ENCODE measurements around the gene HOXB3. TPM values are rescaled to one million over a fixed set of nuclear protein-coding genes. Genes with fewer than 3 reads are reported as not detected.

Gene HOXB3
- total and polyA plus RNA-seq, 8 donors = 10.4 to 114 (median 89.4) TPM

- TF ChIP-seq CTCF (IDR thresholded peaks at IDR 0.05) = no peak
- no peak overlapping the region for H3K27ac ChIP-seq
- H3K27me3 ChIP-seq = peaks cover 99 to 100% of the 10 kb centered on the region in 2 donors
- H3K36me3 ChIP-seq = no peaks in the 10 kb centered on the region
- peak overlapping the region; percentile 15 to 26 for H3K4me3 ChIP-seq
- intact Hi-C loops (cut with DNase I) = no loop called here
- H3K4me1 ChIP-seq = peaks cover 14 to 27% of the 10 kb centered on the region in 2 donors
- peak in 1 of 4 donors; percentile 81 for DNase-seq
- no peaks in the 10 kb centered on the region for H3K9me3 ChIP-seq
- peak; percentile 79 for ATAC-seq
Measured at GRCh38 chr17:48625495-48626244, 35.6 kb upstream of the HOXB3 start.

GRCh38 chr17:48624544-48625494 is 34.8 kb upstream of the HOXB3 start:
- no peak for TF ChIP-seq CTCF (IDR thresholded peaks at IDR 0.05)
- peak in 1 of 4 donors; percentile 50 for DNase-seq
- H3K27ac ChIP-seq = no peak overlapping the region

GRCh38 chr17:48624118-48624517 is 34.1 kb upstream of the HOXB3 start:
- H3K27me3 ChIP-seq = peaks cover 99 to 100% of the 10 kb centered on the region in 2 donors
- ATAC-seq = no peak
- H3K27ac ChIP-seq = no peak overlapping the region
- H3K4me3 ChIP-seq = no peak overlapping the region
- H3K36me3 ChIP-seq = no peaks in the 10 kb centered on the region
- DNase-seq = no peak
- TF ChIP-seq CTCF (IDR thresholded peaks at IDR 0.05) = no peak
- peaks cover 14 to 27% of the 10 kb centered on the region in 2 donors for H3K4me1 ChIP-seq
- intact Hi-C loops (cut with DNase I) = no loop called here
- H3K9me3 ChIP-seq = no peaks in the 10 kb centered on the region

More at GRCh38 chr17:48624544-48625494, 34.8 kb upstream of the HOXB3 start:
- H3K4me3 ChIP-seq = peak overlapping the region in 1 of 2 donors; percentile 26
- H3K4me1 ChIP-seq = peaks cover 14 to 27% of the 10 kb centered on the region in 2 donors
- ATAC-seq = peak; percentile 36
- H3K9me3 ChIP-seq = no peaks in the 10 kb centered on the region
- H3K27me3 ChIP-seq = peaks cover 99 to 100% of the 10 kb centered on the region in 2 donors
- intact Hi-C loops (cut with DNase I) = no loop called here
- H3K36me3 ChIP-seq = no peaks in the 10 kb centered on the region

GRCh38 chr17:48623583-48623982 is 33.5 kb upstream of the HOXB3 start:
- Histone ChIP-seq H3K9me3 (no peaks in the 10 kb centered on the region), H3K27me3 (peaks cover 97 to 100% of the 10 kb centered on the region in 2 donors), H3K36me3 (no peaks in the 10 kb centered on the region), H3K4me3 (no peak overlapping the region), H3K27ac (no peak overlapping the region), H3K4me1 (peaks cover 14 to 31% of the 10 kb centered on the region in 2 donors)
- intact Hi-C loops (cut with DNase I) = no loop called here
- TF ChIP-seq CTCF (IDR thresholded peaks at IDR 0.05) = no peak
- no peak for DNase-seq
- ATAC-seq = no peak

GRCh38 chr17:48622857-48623256 is 32.8 kb upstream of the HOXB3 start:
- Histone ChIP-seq H3K27ac (no peak overlapping the region), H3K4me3 (no peak overlapping the region), H3K36me3 (no peaks in the 10 kb centered on the region), H3K27me3 (peaks cover 96 to 100% of the 10 kb centered on the region in 2 donors), H3K4me1 (peaks cover 14 to 38% of the 10 kb centered on the region in 2 donors), H3K9me3 (no peaks in the 10 kb centered on the region)
- DNase-seq = no peak
- no peak for TF ChIP-seq CTCF (IDR thresholded peaks at IDR 0.05)
- intact Hi-C loops (cut with DNase I) = no loop called here
- ATAC-seq = no peak
